LNCAP (cell line): Measurements from ENCODE around the gene SLC50A1.

Source experiments
- TF ChIP-seq, protein P1 (sequence below): fragments of 450-650 bp; IDR thresholded peaks from 2 replicates; pipeline ENCODE4 v1.5.1; 2017; ENCODE audit warnings: mild to moderate bottlenecking

SLC50A1 gene

GRCh38 chr1:155126556-155127104 lies 9.0 kb upstream of the SLC50A1 start:
- TF ChIP-seq, protein P1, sequence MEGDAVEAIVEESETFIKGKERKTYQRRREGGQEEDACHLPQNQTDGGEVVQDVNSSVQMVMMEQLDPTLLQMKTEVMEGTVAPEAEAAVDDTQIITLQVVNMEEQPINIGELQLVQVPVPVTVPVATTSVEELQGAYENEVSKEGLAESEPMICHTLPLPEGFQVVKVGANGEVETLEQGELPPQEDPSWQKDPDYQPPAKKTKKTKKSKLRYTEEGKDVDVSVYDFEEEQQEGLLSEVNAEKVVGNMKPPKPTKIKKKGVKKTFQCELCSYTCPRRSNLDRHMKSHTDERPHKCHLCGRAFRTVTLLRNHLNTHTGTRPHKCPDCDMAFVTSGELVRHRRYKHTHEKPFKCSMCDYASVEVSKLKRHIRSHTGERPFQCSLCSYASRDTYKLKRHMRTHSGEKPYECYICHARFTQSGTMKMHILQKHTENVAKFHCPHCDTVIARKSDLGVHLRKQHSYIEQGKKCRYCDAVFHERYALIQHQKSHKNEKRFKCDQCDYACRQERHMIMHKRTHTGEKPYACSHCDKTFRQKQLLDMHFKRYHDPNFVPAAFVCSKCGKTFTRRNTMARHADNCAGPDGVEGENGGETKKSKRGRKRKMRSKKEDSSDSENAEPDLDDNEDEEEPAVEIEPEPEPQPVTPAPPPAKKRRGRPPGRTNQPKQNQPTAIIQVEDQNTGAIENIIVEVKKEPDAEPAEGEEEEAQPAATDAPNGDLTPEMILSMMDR, result no peak

DNA sequence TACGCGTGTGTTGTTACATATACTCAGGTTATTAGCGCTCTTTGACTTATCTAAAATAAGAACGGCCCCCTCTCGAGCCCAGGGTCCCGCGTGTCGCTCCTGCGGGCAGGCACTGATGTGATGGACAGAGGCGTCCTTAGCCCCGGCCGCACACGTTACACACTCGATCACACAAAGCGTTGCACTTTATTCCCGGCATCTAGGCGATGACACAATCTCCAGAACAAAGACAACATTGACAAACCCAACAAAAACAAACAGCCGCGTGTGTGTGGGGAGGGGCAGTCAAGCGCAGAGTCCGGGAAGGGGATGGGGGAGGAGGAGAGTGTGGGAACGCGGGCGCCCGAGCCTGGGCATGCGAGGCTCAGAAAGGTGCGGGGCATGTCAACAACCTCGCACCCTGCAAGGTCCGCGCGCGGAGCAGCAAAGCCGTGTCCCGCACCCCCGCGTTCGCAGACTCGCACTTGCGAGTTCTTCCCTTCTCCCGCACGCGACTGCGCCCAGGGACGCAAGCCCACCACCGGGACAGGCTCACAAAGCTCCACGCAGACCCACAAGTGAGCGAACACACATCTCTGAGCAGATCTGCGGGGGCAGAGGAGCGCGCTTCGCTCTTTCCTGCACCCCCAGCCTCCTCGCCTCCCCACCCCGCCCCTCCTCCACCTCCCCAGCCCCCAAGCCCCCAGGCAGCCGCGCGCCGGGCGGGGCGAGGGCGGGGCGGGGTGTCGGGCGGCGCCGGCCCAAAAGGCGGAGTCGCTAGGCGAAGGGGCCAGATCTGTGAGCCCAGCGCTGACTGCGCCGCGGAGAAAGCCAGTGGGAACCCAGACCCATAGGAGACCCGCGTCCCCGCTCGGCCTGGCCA lies 8.3 kb upstream of the SLC50A1 start, which contains the start of gene EFNA1:
TSS of gene EFNA1 (plus strand) at position 772 of the 862 bp plus-strand sequence. CDS start 102 bp downstream, outside the sequence.
- TF ChIP-seq, protein P1, result no peak

- TF ChIP-seq, protein P1, result no peak
Measured at GRCh38 chr1:155127967-155128754, 7.5 kb upstream of the SLC50A1 start.

- TF ChIP-seq, protein P1, result no peak
Measured at GRCh38 chr1:155128755-155129473, 6.7 kb upstream of the SLC50A1 start.

GRCh38 chr1:155130272-155131006 lies 5.2 kb upstream of the SLC50A1 start:
- TF ChIP-seq, protein P1, result no peak

- TF ChIP-seq, protein P1, result no peak
Measured at GRCh38 chr1:155131285-155131684, 4.4 kb upstream of the SLC50A1 start.
